UCSD-AML1 (cell line): ENCODE data around the gene DHRS7.
"Not testable (repeated sequence)": the region's sequence is repeated elsewhere in the genome, so short reads cannot be mapped to it uniquely, and the experiment has no call there.

Experiments used
- DNase-seq: peaks from one replicate; lab custom pipeline; 2025; ENCODE audit not compliant: unreplicated experiment; lab: John Stamatoyannopoulos, UW

The DHRS7 gene

DNA sequence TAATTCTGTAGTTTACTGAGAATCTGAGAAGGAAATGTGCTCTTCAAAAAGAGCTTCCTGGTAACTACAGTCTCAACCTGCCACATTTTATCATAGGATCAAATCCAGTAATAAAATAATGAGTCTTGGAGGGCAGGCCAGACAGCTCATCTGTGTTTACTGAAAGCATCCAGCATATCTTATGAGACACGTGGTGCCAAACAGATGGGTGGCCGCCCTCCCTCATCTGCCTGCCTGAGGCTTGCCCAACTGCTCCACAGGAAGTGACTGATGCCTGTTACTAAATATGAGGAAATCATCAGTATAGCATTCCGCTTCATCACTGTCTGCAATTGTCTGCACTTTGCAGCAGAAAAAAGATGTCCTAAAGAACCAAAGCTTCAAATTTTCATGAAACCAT, 13.5 kb downstream of the DHRS7 start:
- peak; percentile 34 for DNase-seq

DNA sequence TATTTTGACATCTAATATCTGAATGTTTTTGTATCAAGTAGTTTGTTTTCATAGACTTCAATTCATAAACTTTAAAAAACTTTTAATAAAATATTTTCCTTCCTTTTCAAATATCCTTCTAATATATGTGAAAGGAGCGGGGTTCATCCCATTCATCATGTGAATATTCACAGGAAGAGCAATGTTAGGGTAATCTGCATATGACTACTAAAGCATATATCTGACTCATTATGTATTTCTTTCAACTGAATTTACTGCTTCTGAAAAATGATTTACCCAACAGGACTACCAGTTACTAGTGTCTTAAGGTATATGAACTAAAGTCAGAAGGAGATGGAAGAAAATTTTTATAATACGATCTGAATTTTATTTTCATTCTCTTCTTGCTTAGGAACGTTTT, 30.5 kb downstream of the DHRS7 start:
- DNase-seq, result no peak

DNA sequence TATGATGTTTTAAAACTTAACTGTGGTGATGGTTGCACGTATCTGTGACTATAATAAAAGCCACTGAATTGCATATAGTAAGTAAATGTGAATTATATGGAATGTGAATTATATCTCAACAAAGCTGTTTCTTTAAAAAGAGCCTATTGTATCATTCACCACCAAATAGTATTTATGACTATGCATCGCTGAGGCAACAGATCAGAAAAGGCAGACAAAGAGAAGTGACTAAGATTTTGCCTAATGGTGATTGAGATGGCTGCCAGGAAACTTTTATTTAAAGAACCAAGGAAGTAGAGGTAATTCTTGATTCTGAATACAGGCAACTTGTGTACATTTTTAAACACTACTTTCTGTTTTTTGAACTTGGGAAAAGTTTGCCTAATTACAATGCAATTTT, 31.7 kb downstream of the DHRS7 start:
- no peak for DNase-seq

DNA sequence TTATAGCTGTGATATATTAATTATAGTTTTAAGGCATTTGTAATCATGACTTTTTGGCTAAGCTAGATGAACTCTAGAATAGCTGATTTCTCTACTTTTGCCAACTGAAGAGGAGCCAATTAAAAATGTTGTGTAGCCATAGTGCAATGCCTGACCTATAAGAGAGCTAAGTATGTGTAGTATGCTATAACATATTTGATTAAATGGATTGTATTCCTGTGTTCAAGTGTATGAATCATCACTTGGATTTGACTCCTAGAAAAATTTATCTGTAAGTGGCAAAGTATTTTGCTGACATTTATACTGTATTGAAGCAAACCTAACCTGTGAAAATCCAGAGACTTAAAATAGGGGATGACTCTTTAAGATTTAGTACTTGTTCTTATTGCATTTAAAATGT, 39.3 kb downstream of the DHRS7 start:
- no peak for DNase-seq

DNA sequence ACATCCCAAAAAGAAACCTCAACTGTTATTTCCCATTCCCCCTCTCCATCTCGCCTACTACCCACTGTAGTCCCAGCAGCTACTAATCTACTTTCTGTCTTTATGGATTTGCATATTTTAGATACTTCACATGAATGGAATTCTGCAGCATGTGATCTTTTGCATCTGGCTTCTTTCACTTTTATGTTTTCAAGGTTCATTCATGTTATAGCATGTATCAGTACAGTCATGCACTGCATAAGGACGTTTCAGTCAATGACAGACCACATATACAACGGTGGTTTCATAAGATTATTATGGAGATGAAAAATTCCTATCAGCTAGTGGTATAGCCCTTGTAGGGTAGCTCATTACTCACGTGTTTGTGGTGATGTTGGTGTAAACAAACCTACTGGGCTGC, 49.0 kb downstream of the DHRS7 start:
- no peak for DNase-seq

DNA sequence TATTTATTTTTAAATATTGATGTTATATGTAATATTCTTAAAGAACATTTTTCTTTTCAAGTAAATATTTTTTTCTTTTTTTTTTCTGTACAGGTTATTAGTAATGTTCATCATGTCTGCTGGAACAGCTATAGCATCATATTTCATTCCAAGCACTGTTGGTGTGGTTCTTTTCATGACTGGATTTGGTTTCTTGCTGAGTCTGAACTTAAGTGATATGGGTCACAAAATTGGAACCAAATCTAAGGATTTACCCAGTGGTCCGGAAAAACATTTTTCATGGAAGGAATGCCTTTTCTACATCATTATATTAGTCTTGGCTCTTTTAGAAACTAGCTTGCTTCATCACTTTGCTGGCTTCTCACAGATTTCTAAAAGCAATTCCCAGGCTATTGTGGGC, 50.3 kb downstream of the DHRS7 start:
- DNase-seq, result no peak

DNA sequence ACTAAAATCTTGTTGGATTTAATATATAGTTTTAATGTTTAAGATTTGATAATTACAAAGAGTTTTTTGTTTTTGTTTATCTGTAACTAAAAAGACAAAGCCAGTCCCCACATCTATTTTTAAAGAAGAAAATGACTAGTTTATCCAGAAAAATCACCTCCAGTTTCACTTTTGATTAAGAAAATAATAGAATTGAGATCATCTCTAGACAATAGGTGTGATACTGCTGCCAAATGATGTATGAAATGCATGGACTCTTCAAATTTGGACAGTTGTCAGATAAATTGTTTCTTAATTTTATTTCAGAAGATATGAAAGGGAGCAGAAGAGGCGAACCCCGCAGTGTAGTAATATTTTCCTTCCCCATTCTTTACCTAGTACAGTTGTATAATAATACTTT, 53.5 kb downstream of the DHRS7 start:
- no peak for DNase-seq

DNA sequence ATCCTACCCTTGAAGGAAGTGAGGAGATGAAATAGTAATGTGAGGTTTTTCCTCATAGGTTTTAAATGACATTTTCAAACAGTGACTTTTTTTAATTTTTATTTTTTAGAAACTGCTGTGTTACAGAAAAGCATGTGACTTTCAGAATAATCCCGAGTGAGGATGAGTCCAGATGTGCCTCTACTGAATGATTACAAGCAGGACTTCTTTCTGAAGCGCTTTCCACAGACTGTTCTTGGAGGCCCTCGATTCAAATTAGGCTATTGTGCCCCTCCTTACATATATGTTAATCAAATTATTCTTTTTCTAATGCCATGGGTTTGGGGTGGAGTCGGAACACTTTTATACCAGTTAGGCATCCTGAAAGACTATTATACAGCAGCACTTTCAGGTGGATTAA, 57.7 kb downstream of the DHRS7 start:
- no peak for DNase-seq

DNA sequence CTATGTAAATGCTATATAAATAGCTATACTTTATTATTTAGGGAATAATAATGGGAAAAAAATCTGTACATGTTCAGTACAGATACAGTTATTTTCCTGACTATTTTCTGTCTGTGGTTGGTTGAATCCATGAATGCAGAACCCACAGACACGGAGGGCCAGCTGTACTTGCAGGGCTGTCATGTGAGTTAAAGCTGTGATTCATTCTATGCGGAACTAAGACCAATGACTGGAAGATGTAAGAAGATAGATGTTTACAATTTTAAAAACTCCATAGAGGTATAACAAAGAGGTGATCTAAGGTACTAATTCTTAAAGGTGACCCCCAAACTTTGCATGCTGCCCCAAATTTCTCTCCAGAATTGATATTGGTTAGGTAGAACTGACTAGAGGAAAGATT, 58.9 kb downstream of the DHRS7 start:
- DNase-seq, result no peak

DNA sequence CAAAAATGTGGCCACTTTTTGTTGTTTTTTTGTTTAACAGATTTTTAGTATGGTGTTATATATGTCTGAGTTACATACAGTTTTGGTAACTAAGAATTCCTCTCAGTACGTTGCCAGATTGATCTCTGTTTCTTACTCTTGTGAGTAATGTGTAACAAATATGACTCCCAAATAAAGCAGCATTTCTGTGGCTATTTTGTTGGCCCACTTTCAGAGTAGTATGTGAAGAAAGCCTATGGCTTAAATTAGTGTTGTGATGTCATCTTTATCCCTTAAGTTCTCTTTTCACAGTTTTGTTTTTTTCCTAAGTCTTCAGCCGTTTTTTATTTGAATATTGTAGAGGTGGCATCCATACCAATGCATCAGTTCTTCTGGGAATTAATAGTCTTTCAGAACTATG, 62.8 kb downstream of the DHRS7 start:
- DNase-seq, result no peak

DNA sequence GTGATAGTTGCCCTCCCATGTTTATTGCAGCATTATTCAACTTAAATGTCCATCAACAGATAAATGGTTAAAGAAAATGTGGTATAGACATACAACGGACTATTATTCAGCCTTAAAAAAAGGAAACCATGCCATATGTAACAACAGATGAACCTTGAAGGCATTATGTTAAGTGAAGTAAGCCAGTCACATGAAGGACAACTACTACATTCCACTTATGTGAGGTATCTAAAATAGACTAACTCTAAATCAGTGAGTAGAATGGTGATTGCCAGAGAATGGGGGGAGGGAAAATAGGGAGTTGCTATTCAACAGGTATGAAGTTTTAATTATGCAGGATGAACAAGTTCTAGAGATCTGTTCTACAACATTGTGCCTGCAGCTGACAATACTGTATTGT, 63.4 kb downstream of the DHRS7 start:
- no peak for DNase-seq

DNA sequence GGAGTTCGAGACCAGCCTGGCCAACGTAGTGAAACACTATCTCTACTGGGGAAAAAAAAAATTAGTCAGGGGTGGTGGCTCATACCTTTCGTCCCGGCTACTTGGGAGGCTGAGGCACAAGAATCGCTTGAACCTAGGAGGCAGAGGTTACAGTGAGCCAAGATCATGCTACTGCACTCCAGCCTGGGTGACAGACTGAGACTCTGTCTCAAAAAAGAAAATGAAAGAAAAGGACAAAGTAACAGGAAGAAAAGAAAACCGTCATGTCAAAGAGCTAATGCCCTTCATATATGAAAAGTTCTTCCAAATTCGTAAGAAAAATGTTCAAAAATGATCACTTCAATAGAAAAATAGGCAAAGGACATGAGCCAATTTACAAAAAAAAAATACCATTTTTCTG, 65.3 kb downstream of the DHRS7 start:
- not testable (repeated sequence) for DNase-seq

DNA sequence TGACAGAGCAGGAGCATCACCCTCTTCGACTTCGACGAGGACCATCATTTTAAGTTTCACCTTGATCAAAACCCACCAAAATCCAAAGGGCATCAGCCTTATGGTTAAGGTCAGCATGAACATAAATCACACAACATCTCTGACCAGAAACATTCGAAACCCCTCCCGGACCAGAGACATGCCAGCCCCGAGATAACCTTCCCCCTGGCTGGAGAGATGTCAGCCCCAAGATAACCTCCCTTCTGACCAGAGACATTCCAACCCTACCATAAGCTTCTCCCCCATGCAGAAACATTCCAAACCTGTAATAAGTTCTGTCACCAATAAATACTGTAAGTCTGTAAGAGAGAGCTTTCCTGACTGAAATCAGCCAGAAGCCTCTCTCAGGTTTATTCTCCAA, 67.2 kb downstream of the DHRS7 start:
- no peak for DNase-seq

DNA sequence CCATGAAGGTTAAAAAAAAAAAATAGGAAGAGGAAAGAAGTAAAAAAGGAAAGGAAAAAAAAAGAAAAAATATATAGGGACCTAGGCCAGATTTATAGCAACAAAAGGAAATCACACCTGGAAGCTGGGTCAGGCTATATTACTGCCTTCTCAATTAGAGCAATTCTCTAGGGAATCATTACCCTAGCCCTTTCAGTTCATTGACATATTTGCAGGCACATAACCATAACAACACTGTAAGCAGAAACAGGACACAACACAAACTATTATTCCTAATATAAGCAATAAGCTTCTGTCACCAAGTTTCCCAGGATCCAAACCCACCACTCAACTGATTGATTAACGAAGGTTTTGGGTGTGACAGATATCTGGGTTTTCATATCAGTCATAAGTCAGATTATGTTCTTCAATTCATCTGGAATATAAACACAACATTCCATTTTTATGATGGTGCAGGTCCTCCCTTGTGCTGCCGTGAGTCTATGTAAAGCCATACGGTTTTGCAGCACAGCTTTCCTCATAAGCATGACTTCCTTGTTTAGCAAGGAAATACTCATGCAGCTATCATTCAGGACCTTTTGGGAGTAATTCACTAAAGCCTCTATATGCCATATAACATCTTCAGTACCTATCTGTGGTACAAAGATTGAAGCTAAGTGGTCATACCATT, 69.3 kb downstream of the DHRS7 start:
- DNase-seq, result no peak

DNA sequence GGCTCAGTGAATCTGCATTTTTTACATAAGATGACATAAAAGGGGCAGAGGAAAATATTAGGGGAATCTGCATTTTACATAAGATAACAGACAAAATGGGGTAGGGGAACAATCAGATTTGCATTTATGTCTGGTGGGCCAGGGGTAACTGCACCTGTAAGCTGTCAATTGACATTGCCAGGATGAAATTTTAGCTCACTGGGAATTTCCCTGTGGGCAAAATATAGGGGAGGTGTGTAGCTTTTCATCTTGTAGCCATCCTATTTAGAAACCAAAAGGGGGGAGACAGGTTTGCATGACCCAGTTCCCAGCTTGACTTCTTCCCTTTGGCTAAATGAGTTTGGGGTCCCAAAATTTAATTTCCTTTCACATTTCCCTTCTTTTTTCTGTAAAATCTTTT, 70.0 kb downstream of the DHRS7 start:
- DNase-seq, result no peak

DNA sequence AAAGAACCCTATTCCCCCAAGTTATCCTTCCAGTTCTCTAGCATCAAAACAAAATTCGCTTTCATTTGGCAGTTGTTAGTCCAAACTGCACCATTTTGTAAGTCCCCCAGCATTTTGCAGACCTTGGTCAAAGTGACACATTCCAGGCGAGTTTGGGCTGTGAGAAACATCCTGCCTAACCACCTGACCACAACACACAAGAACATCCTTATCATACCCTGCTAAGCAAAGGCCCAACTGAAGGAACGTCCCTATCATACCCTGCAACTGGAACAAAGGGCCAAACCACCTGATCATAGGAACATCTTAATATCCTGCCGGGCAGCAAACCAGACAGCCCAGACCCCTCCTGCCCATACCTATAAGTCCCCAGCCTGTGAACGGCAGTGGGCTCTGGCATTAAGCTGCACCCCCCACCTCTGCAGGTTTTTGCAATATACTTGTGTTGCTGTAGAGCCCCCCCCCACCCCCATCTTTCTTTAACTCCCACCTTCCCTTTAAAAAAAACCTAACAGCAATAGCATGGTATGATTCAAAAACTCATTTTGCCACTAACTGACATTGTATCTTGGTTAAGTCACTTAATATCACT, 70.8 kb downstream of the DHRS7 start:
- no peak for DNase-seq
